Stimulated activated naive CD4-positive, alpha-beta T cell (primary cell): ENCODE results near the gene TAF4B.
"Not testable (repeated sequence)": the region's sequence is repeated elsewhere in the genome, so short reads cannot be mapped to it uniquely, and the experiment has no call there.

Source experiments
- DNase-seq, 6 experiments: peaks; one replicate each; lab custom pipeline; 2025; lab: John Stamatoyannopoulos, UW

TAF4B gene

GRCh38 chr18:26424428-26425147 is 198.3 kb downstream of the TAF4B start:
- DNase-seq: no peak

- no peak for DNase-seq
Observed at GRCh38 chr18:26425148-26425531, 198.9 kb downstream of the TAF4B start.

- DNase-seq: no peak
Observed at GRCh38 chr18:26429535-26430226, 203.4 kb downstream of the TAF4B start.

GRCh38 chr18:26432651-26433424 is 206.6 kb downstream of the TAF4B start:
- DNase-seq: no peak

GRCh38 chr18:26434887-26435286 is 208.6 kb downstream of the TAF4B start:
- no peak for DNase-seq

GRCh38 chr18:26435415-26436095 is 209.3 kb downstream of the TAF4B start:
- DNase-seq: no peak

GRCh38 chr18:26436176-26437051 is 210.2 kb downstream of the TAF4B start:
- DNase-seq: no peak

GRCh38 chr18:26437634-26438033 is 211.4 kb downstream of the TAF4B start:
- not testable (repeated sequence) for DNase-seq

- no peak for DNase-seq
Observed at GRCh38 chr18:26438980-26439379, 212.7 kb downstream of the TAF4B start.

- no peak for DNase-seq
Observed at GRCh38 chr18:26439537-26439936, 213.3 kb downstream of the TAF4B start.

GRCh38 chr18:26440644-26441043 is 214.4 kb downstream of the TAF4B start:
- DNase-seq: no peak
